Activated T-helper 1 cell treated with Interleukin-2 at 50 U/mL for 16 hours (primary cell): ENCODE results near the gene CDC42EP5.
"Not testable (repeated sequence)": the region's sequence is repeated elsewhere in the genome, so short reads cannot be mapped to it uniquely, and the experiment has no call there.

Experiments
- DNase-seq: peaks from one replicate; pipeline ENCODE4 v3.0.0-alpha.2; 2020; ENCODE audit warnings: low read depth

CDC42EP5 gene

GRCh38 chr19:54448040-54448773 is 24.9 kb downstream of the CDC42EP5 start:
- DNase-seq: no peak

GRCh38 chr19:54446349-54446748 is 26.7 kb downstream of the CDC42EP5 start:
- not testable (repeated sequence) for DNase-seq

DNA sequence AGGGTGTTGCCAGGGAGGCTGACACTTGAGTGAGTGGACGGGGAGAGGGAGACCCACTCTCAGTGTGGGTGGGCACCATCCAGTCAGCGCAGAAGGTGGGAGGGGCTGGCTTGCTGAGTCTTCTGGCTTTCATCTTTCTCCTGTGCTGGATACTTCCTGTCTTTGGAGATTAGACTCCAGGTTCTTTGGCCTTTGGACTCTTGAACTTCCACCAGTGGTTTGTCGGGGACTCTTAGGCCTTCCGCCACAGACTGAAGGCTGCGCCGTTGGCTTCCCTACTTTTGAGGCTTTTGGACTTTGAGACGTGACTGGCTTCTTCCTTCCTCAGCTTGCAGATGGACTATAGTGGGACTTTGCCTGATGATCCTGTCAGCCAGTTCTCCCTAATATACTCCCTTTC is 28.4 kb downstream of the CDC42EP5 start:
- DNase-seq: no peak

- no peak for DNase-seq
Measured at GRCh38 chr19:54440641-54441040, 32.5 kb downstream of the CDC42EP5 start.

DNA sequence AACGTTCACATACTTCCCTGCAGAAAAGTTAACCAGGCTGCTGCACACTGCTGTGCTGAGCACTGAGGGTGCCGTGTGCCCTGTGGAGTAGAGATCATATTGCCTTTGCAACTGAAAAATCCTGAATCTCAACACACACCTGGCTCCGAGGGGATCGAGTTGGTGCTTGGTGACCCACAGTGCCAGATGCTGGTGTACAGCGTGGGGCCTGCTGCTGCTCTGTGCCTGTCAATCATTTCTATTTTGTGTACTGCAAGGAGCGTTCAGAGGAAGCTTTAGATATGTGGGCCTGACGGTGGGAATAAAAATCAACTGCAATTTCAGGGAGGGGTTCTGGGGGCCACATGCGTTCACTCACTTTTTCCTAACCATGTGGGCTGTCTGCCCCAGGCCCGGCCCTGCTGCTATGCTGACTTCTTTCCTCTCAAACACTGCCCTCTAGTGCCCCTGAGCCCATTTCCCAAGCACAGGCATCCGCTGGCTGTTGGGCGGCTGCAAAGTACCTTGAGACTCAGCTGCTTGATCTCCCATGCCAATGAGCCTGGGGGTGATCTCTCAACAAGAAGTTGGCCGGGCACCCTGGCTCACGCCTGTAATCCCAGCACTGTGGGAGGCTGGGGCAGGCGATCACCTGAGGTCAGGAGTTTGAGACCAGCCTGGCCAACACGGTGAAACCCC is 33.8 kb downstream of the CDC42EP5 start:
- DNase-seq: no peak

DNA sequence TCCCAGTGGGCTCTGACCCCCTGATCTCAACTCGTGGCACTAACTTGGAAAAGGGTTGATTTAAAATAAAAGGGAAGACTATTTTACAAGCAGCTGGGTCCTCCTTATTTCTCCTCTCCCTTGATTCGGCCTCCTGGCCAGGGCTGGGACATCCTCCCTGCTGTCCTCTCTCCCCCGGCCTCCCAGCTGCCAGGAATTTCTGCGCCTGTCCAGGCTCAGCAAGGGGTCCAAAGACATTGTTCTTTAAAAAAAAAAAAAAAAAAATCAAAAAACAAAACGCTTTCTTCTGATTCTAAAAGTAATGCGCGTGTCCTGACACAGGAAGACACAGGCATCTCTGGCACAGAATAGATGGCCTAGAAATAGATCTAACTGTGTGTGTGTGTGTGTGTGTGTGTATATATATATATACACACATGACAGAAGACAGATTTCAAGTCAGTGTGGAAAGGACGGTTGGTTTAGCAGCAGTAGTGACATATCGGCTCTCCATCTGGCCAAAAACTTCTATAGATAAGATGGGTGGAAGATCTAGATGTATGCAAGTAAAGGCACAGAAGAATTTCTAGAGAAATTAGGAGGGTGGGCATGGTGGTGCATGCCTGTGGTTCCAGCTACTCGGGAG is 36.4 kb downstream of the CDC42EP5 start:
- no peak for DNase-seq

DNA sequence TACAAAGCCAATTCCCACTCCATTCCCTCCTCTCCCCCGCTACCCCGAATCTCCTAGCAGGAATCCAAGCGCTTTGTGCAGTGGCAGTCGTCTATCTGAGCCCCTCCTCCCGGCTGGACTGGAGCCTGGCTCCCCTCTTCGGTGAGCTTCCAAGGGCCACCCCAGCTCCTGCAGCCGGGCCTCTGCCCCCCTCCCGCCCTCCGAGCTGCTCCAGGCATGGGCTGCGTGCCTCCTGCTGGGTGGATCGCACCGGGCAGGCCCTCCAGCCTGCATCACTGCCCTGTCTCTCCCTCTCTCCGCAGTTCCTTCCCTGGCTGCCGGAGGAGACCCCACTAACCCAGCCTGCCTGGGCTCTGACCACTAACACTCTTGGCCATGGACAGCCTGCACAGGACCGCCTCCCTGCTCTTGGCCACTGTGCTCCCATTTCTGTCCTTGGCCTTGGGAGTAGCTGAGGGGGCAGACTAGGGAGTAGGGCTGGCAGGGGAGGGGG is 37.0 kb downstream of the CDC42EP5 start:
- DNase-seq: no peak

DNA sequence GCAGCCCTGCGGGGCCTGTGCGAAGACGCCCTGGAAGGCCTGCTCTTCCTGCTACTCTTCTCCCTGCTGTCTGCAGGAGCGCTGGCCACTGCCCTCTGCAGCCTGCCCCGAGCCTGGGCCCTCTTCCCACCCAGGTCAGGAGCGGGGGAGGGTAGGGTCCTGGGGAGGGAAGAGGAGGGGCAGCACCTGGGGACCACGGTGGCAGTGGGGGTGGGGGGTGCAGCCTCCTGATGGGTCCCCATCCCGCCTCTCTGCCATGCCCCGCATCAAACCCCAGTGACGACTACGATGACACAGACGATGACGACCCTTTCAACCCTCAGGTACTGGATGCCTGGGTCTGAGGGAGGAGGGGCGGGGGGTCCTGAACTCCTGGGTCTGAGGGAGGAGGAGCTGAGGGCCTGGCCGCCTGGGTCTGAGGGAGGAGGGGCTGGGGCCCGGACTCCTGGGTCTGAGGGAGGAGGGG is 37.5 kb downstream of the CDC42EP5 start:
- no peak for DNase-seq

DNA sequence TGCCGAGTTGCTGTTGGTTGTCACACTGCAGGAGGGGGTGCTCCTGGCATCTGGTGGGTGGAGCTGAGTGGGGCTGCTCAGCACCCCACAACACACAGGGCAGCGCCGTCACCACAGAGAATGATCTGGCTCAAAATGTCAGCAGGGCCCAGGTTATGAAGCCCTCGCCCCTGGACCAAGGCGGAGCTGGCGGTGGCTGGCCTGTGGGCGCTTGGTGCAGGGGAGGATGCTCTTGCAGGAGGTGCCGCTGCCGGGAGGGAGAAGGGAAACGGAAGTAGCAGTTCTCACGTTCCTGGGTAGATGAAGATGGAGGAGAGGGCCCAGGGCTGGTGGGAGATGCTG is 38.3 kb downstream of the CDC42EP5 start:
- DNase-seq: no peak

DNA sequence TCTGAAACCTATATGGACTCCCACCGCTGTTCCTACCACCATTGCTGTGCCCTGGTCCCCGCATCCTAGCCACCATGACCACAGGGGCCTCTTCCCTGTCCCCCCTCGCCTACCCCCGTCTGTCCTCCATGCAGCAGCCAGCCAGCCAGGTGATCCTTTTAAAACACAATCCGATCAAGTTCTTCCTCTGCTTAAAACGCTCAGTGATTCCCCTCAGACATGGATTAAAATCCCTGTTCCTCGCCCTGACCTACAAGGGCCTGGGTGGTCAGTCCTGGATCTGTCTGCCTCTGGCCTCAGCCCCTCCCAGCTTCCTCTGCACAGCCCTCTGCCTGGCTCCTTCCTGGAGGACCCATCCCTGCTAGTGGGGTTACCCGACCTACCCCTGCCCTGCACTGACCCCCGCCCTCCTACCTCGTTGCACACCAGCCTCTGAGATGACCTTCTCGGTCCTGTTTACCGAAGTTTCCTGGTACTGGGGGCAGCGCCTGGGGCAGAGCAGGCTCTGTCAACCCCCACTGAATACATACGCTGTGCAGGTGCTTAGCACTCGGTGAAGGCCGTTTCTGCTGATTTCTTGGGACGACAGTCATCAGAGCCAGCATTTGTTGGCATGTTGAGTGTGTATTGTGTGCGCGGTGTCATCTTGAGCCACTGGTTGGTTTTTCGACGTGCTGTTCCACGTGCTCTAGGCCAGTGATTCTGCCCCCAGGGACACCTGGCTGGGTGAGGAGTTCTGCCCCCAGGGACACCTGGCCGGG is 38.8 kb downstream of the CDC42EP5 start:
- DNase-seq: no peak

DNA sequence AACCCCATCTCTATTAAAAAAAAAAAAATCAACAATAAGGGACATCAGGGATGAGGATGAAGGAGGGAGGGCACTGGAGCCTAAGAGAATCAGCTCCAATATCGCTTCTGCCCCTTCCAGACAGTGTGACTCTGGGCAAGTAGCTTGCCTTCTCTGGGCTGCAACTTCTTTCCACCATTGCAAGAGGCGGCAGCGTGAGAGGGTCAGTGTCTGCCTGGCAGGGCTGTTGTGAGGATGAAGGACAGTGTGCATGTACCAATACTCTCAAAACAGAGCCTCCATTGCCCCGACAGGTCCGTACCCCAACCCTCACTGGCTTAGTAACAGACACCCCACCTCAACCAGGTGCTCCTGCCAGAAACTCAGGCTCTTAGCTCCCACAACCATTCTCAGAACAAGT is 39.4 kb downstream of the CDC42EP5 start:
- DNase-seq: no peak

- DNase-seq: no peak
Measured at GRCh38 chr19:54432144-54432738, 40.9 kb downstream of the CDC42EP5 start.

- no peak for DNase-seq
Measured at GRCh38 chr19:54431255-54431838, 41.7 kb downstream of the CDC42EP5 start.

DNA sequence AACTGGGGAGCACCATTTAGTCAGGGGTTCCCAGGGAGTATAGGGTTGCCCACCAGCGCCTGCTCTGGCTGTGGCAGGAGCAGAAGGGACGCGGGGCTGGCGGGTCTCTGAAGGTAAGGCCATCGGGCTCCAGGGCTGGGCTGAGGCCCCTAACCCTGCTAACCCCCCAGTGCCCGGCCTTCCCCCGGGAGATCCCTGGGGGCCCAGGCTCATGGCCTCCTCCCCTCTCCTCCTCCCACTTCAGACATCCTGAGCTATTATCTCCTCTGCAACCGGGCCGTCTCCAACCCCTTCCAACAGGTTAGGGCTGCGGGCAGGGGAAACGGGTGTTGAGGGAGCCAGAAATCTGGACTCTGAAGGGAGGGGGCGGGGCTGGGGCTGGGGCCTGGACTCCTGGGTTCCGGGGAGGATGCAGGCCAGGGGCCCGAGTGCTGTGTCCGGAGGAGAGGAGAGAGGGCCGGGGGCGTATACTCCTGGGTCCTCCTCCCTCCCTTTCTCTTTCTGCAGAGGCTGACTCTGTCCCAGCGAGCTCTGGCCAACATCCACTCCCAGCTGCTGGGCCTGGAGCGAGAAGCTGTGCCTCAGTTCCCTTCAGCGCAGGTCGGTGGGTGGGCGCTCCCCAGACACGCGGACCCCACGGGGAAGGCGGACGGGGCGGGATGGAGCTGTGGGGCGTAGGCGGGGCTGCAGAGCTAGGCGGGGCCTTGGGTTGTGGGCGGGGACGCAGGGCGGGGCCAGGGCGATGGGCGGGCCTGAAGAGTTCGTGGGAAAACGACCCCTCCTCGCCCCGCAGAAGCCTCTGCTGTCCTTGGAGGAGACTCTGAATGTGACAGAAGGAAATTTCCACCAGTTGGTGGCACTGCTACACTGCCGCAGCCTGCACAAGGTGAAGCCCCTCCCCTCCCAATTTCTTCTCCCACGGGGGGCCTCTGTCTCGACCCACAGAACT is 42.5 kb downstream of the CDC42EP5 start:
- DNase-seq: no peak

- DNase-seq: no peak
Measured at GRCh38 chr19:54429545-54430227, 43.4 kb downstream of the CDC42EP5 start.

DNA sequence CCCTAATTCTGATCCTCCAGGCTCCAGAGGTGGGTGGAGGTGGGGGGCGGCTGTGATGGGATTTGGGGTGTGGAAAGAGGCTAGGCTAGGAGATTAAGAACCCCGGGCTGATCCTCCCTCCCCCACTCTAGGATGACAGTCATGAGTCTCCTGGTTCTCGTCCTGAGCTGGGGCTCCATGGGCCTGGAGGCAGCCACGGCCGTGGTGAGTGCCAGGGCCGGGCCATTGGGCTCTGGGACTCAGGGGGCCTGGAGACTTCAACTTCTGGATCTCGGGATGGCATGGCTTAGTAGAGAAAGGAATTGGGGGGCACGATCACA is 44.0 kb downstream of the CDC42EP5 start:
- no peak for DNase-seq

- no peak for DNase-seq
Measured at GRCh38 chr19:54428323-54429175, 44.5 kb downstream of the CDC42EP5 start.

DNA sequence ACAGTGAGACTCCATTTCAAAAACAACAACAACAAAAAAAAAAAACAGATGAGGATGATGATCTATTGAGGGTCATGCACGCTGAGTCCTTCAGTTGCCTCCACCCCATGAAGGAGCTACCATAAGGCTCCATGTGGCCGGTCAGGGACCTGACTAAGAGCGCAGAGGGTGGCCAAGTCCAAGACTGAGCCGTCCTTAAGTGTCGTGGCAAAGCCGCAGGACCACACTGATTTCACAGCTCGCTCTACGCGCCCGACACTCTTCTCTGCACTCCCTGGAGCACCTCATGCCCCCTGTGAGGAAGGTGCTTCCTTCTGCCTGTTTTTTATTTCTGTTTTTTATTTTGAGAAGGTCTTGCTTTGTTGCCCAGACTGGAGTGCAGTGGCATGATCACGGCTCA is 45.5 kb downstream of the CDC42EP5 start:
- DNase-seq: no peak

GRCh38 chr19:54426291-54426931 is 46.7 kb downstream of the CDC42EP5 start:
- no peak for DNase-seq
